ENCODE data around the gene DENND6A.
"Not testable (repeated sequence)": the region's sequence is repeated elsewhere in the genome, so short reads cannot be mapped to it uniquely, and the experiment has no call there.

The DENND6A gene

DNA sequence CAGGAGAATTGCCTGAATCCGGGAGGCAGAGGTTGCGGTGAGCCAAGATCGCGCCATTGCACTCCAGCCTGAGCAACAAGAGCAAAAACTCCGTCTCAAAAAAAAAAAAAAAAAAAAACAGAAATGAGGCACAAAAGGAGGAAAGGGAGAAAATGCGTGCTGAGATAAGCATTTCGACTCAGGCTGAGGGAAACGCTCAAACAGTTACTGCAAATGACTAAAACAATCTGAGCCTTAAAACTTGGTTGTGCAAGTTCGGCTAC, 813 bp downstream of the DENND6A start:
- not testable (repeated sequence) for DNase-seq

DNA sequence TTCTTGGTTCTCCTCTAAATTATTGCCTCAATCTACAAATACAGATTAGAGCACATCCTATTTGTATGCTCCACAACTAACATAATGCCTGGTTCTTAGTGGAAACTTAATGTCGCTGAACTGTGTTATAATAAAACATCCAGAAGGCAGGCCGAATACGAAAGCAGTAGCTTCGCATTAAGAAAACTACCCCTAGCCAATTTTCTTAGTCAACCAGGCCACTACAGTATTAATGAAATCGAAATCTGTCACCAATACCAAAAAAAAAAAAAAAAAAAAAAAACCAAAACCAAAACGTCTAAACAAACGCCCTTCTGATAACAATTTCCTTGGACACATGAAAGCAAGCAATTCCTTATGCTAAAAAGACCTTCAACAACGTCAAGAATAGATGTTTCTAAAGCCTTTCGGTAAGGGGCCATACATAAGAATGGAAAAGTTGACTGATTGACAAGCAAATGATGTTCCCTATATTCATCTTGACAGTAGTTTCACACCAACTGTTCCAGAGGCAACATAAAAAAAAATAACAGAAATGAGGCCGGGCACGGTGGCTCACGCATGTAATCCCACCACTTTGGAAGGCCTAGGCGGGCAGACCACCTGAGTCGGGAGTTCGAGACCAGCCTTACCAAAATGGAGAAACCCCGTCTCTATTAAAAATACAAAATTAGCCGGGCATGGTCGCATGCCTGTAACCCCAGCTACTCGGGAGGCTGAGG, 1.3 kb downstream of the DENND6A start:
- no peak for DNase-seq

DNA sequence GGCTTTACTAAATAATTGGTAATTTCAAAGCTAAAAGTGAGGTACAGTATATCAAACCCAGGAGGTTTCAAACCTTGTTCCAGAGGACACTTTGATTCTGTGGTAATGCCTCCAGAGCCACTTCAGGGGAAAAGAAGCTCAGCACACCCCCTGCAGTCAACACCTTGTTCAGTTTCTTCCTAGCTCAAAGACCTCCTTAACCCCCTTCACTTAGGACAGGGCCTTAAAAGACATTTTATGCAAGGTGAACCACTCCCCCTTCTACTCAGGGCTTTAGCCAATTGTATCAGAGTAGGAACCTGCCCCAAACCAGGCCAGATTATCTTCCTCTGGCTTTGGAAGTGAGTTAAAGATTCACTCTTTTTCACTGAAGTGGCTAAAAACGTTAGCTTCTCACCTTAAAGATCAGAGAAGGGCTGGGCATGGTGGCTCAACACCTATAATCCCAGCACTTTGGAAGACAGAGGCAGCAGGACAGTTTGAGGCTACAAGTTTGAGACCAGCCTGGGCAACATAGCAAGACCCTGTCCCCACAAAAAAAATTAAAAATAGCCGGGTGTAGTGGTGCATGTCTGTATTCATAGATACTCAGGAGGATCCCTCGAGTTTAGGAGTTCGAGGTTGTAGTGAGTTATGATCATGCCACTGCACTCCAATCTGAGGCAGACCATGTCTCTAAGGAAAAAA, 3.4 kb downstream of the DENND6A start:
- no peak for DNase-seq

DNA sequence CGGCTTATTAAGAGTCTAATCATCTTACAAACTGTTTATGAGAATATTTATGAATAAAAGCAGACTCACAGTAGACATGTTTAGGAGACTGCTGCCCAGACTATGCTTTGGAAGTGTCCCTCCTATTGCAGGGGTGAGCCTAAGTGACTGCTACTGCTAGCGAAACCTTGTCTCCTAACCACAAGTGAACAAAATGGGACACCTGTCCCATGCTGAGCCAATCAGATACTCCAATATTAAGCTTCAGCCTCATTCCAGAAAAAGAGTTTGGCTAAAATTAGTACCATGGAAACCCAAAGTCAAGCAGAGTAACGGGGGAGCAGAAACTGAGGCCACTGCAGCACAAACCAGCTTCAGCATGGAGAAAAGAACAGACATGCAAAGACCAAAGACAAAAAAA, 4.6 kb downstream of the DENND6A start:
- DNase-seq: no peak

DNA sequence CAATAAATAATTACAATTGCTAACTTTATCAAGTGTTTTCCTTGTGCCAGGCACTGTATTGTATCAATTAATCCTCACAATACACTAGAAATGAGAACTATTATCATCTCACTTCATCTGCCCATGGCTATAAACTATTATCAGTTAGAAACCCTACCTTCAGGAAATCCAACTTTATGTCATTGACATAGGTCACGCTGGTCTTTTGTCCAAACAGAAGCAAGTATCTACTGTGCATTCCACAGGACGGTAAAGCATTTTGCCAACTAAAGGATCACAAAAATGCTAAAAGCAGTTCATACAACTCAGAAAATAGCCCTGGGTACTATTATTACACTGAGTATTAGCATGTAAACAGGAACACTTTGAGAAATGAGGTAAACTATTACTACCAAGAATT, 9.6 kb downstream of the DENND6A start:
- no peak for DNase-seq

DNA sequence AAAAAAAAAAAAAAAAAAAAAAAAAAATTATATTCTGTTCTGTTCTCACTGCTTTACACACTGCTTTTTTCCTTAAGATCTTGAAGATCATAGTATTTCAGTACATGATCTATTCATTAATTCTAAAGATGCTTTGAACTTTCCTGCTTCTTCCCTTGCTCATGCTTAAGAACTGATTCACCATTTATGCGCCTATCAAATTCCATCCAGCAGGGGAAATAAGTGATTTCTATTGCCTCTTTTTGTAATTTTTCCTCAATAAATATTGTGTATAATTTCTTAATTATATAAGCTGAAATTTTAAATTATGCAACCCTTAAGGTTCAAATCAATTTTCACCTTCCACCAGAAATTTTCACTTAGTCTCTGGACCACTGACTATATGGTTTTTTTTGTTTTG, 10.6 kb downstream of the DENND6A start:
- no peak for DNase-seq

DNA sequence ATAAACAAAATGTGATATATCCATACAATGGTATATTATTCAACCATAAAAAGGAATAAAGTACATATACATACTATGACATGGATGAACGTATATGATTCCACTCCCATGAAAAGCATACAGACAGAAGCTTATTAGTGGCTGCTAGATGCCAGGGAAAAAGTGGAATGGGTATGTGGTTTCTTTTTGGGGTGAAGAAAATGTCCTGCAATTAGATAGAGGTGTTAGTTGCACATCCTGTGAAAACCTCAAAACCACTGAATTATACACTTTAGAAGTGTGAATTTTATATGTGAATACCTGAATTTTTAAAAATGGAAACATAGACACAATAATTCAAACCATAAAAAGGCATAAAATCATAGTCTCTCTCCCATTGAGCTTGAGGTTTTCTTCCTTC, 11.2 kb downstream of the DENND6A start:
- DNase-seq: no peak

DNA sequence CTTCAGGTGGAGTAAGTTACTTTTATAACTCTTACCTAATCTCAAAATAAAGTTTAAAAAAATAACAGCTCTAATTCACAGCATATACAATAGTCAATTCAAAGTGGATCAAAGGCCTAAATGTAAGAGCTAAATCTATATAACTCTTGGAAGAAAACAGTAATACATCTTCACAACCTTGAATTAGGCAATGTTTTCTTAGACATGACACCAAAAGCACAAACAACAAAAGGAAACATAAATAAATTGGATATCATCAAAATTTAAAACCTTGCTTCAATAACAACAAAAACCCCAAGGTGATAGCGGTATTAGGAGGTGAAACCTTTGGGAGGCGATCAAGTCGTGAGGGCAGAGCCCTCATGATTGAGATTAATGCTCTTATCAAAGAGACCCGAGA, 12.8 kb downstream of the DENND6A start:
- DNase-seq: no peak

DNA sequence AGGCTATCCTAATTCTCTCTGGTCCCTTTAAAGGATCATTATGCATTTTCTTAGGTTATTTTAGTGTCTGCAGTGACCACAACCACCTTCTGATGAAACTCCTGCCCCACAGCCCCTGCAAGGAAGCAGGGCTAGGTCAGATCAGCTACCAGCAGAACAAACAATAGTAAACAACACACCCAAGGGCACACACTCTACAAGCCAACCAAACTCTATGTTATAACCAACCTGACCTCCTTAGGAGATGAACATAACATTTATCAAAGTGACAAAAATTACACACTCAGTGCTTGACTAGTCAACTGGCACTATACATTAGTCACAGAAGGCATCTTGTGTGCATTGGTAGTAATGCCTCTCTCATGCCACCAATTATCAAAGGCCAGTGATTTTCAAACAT, 17.3 kb downstream of the DENND6A start:
- peak in 1 of 2 experiments; percentile 8 for DNase-seq

DNA sequence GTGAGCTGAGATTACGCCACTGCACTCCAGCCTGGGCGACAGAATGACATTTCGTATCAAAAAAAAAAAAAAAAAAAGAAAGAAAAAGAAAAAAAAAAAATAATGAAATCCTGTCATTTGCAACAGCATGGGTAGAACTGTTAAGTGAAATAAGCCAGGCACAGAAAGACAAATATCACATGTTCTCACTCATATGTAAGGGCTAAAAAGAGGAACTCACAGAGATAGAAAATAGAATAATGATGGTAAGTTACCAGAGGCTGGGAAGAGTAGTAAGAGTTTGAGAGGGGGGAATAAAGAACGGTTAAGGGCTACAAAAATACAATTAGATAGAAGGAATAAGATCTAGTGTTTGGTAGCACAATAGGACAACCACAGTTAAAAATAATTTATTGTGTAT, 19.7 kb downstream of the DENND6A start:
- DNase-seq: no peak

DNA sequence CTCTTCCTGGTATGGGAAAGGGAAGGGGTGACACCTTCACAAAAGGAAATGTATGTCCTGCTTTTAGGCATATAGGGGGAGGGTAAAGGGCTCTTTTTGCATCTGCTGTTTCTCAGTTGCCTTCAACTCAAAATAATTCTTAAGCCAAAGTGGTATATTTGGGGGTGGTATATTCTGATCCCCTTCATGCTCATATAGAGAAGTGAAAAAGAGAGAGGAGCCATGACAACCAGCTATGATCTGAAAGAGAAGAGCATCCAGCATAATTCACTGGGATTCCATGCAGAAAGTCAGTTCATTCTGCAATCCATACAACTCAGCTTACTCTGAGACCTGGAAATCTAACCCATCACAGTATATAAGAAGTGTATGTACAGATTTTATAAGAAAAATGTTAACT, 22.3 kb downstream of the DENND6A start:
- DNase-seq: no peak

DNA sequence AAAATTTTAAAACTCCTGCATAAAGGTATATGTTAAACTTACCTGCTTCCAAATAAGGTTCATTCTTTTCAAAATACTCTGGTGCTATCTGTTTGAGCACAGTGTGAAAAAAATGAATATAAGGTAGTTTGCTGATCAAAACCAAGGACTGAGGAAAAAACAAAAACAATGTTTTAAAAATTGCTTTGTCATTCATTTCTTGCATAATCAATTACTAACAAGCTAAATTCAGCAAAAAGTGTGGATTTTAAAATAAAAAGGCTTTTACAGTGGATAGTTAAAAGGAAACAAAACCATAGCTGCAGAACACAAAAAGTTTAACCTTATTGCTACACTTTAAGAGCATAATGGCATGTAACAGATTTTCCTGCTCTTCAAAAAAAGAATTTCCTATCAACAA, 31.5 kb downstream of the DENND6A start:
- DNase-seq: no peak

DNA sequence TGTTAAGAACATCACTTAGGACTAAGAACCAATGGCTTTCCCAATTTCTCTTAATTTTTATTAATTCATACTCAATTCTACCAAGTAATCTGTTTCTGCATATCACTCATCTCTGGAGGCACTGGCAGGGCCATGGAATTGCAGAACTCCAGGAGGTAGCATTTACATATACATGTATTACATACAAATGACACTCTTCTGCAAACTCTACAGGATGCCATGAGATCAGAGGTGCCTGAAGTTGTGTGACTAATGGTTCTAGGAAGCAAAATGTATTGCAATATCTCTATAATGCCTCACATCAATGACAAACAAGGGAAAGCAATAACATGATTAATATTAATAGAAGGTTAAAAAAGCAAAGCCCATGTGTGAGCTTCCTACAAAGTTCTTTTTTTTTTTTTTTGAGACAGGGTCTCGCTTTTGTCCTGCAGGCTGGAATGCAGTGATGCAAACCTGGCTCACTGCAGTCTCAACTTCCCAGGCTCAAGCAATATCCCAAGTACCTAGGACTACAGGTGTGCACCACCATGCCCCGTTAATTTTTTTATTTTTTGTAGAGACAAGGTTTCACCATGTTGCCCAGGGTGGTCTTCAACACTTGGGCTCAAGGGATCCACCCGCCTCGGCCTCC, 33.0 kb downstream of the DENND6A start:
- DNase-seq: no peak

DNA sequence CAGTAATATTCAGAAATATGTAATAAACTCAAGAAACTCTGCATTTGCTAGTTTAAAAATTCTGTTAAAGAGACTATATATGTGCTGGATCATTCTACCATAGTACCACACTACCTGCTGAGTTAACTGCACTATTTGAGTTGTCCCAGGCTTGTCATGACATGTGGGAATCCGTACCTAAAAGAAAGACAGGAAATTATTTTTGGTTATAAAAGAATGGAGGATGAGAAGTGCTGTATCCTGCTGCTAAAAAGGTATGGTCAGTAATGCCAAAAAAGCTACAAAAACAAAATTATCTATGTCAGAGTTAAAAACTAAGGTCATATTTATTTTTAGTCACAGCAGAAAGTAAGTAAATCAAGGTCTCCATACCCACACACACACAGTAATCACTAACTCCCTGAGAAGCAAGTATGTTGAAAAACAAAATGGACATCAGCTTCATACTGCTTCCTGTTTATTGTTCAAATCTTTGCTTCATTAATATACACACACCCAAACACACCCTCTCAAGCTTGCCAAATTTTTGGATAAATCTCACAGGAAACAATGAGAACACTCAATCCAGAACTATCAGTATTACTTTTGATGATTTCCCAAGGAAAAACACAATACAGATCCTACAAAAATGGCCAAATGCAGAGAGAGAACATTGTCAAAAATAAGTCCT, 33.7 kb downstream of the DENND6A start:
- DNase-seq: no peak

DNA sequence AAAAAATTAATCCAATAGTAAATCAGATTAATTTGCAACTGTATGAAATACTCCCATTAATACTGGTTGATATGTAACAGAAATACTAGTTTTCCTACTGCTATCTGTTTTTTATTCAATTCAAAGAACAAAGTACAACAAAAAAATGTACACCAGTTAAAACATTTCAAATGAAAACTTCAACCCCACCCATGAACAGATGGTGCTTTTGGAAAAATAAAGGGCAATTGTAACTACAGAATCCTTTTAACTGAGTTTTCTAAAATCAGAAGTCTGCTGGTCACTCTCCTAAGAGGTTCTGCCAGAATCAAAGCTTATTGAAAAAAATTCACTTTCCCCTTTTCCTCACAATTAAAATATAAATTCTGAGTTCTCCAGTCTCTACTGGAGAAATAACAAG, 34.3 kb downstream of the DENND6A start:
- no peak for DNase-seq

DNA sequence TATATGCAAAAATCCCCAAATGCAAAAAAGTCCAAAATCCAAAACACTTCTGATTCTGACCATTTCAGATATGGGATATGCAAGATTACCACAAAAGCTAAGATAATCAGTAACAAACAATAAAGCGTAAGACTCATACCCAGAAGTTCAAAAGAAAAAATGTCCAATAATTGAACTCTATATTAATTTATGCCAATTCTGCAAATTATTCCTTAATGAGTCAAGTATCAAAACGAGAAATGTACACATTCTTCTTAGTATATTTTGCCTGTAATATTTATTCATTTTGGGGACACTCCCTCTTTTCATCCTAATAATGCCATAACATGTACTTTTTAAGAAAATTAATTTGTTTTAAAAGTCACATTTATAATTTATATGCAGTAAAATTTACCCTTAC, 37.1 kb downstream of the DENND6A start:
- DNase-seq: no peak

DNA sequence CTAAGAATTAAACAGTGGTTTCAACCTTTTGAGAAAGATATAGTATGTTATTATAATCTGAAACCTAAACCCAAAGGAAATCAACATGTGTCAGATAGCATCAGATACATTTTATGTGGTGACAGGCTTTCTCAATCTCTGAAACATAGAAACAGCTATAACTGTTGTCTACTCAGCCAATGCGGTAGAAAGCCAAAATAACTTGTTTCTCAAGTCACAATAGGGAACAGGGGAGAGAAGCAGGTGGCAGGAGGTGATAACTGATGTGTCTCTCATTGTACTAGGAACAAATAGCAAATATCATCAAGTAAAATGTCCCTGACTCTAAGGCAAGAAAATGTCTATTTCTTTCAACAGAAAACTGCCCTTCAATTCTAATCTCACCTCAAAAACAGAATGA, 38.6 kb downstream of the DENND6A start:
- DNase-seq: no peak

DNA sequence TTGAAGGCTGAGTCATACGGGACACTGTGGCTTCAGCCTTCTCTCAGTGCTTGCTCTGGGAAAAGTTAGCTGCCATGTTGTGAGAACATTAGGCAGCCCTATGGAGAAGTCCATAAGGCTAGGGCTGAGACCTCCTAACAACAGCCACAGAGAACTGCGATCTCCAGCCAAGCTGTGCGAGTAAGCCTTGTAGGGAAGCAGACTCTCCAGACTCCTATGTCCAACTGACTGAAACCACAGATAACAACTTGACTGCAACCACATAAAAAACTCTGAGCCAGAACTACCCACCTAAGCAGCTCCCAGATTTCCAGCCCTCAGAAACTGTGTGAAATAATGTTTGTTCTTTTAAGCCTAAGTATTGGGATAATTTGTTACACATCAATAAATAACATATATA, 40.7 kb downstream of the DENND6A start:
- no peak for DNase-seq

DNA sequence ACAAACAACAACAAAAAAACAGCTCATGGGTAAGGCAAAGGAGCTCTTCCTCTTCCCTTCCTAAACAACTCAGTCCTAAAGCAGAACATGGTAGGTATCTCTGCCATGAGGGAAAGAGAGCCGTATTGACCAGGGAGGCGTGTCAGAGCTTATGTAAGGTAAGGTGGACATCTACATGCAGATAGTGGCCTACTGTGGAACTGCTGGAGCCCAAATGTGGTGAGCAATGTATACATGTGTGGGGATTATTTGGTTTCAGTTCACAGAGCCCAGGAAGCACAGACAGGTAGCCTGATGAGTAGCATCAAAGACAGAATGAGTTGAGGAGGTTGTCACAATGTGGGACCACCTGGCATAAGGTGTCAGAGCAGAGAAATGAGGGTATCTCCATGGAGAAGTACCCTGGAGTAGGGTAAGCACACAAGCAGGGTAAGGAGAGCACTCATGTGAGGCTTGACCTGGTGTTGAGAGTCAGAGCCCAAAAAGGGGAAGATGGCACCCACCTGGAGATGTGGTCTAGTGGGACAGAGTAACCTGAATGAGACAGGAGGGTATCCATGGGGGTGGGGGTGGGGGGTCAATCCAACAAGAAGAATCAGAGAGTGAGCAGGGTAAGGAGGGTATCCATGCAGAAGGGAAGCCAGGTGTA, 45.5 kb downstream of the DENND6A start:
- no peak for DNase-seq

DNA sequence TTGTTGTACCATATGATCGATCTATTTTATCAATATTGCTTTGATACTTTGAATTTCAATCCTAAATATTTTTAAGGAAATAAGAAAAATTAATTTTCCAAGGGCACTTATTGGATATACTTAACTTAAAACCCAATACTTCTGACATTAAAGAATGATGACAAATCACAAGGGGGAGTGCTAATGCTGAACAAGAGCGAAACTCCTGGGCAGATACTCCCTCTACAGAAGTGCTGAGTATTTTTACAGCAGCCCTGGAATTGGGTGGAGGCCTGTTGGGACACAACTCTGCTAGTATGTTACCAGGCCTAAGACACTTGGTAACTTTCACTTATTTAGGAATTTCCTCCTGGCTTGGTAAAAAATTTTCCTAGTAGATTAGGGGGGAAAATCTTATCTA, 46.2 kb downstream of the DENND6A start:
- DNase-seq: no peak

DNA sequence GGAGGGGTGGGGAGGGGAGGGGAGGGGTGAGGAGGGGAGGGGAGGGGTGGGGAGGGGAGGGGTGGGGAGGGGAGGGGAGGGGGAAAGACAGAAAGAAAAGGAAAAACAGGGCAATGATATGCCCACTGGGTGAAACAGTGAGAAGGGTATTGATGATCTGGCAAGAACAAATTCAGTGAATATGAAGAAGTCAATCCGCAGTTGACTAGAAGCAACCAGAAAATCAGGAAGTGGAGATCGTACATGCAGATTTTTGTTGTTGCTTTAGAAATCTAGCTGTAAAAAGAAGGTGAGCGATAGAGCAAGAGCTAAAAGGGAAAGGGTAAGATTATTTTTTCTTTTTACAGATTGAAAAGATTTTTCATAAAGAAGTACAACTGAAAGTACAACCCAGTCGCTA, 48.1 kb downstream of the DENND6A start:
- no peak for DNase-seq

DNA sequence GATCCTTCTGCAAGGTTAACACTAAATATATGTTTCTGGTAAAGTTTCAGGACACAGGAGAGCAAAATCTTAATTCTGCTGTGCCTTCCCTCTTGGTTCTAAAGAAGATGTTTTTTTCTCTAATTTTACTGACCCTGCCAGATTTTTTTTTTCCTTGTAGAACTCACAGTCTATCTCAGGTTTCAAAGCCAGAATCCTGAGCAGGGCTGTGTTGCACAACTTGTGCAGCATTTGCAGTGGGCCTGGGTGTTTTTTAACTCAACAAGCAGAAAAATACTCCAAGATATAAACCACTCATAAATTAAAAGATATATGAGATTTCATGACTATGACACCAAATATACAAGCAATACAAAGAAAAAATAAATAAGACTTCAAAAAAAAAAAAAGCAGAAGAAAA, 55.5 kb downstream of the DENND6A start:
- DNase-seq: no peak

DNA sequence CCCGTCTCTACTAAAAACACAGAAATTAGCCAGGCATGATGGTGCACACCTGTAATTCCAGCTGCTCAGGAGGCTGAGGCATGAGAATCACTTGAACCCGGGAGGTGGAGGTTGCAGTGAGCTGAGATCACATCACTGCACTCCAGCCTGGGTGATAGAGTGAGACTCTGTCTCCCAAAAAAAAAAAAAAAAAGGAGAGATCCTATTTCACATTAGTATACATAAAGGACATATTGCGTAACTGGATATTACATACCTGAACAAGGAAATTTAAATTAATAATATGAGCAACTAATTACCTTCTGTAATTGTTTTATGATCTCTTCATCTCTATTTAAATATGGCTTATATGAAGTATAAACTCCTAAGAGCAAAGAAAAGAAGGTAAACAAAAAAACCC, 58.6 kb downstream of the DENND6A start:
- not testable (repeated sequence) for DNase-seq

DNA sequence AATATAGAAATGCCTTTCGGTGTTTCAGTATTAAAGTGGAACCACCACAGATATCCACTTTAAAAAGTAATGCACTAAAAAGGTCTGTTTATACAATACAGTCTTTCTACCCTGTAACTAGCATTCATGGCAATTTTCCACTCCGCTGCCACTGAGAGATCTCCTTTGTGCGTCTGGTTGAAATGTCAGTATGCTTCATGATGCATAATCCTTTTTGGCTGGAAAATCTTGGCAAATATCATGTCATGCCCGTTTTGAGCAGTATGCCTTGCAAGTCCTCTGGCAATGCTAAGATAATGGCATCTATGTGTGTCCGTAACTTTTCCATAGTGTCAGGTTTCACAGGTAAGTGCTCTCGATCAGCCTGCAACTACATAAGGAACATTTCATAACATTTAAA, 64.9 kb downstream of the DENND6A start:
- DNase-seq: peak; percentile 37 to 82

All from NCI-H2081 (cell line).